GM19238 (cell line): ENCODE measurements around the gene SUFU.
"Not testable (repeated sequence)": the region's sequence is repeated elsewhere in the genome, so short reads cannot be mapped to it uniquely, and the experiment has no call there.

Experiments
- DNase-seq: peaks from one replicate; pipeline ENCODE4 v3.0.0; 2011; ENCODE audit warnings: low spot score; ENCODE audit not compliant: insufficient read length

The SUFU gene

DNA sequence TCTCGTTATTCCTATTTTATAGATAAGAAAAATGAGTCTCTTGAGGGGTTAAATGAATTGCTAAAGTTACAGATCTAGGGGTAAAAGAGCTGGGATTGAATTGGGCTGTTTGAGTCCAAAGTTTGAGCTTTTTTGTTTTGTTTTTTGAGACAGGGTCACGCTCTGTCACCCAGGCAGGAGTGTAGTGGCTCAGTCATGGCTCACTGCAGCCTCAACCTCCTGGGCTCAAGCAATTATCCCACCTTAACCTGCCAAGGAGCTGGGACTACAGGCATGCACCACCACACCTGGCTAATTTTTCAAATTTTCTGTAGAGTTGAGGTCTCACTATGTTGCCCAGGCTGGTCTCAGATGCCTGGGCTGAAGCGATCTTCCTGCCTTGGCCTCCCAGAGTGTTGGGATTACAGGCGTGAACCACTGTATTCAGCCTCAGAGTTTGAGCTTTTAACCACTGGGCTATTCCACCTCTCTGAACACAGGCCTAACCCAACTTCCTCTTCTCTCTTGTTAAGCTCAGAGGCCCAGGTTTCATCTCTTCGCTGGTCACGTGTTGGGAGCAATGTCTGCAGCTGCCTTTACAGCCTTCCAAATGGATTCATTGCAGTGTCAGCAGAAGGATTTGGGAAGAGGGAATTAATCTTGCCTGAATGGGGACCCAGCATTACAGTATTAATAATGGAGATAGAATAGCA is 8.0 kb downstream of the SUFU start:
- peak; percentile 52 for DNase-seq

DNA sequence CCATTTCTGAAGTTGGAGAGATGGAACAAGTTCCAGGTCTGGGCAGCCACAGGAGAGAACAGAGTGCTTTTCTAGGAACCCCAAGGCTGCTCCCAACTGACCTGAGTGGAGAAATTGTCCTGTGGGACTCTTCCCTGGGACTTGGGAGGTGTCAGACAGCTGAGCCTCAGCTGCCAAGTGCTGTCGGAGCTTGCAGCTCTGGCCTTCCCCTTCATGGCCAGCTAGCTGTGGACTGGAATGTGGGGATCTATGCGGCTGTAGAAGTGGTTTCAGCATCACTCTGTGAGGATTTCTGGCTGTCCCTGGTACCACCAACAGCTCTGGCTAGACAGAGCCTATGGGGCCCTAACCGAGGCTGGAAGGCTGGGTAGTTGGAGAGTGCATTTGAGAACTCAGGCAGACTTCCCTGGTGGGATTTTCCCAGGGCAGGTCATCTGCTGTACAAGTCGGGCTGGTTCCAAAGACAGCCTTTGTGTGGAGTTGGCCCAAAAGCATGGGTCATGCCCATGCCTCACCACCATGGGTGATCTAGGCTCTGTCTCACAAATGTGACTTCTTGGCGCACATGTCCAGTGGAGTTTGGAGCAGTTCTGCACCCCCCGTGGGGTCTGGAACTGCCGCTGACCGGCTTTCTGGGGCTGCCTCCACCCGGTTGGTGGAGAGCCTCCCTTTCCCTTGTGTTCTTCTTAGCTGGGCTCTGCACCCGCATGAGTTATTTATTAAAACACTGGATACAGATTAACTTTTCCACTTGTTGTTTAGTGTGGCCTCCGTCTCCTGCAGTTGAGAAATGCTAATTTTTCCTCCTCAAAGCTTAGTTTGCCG is 10.9 kb downstream of the SUFU start:
- DNase-seq = no peak

DNA sequence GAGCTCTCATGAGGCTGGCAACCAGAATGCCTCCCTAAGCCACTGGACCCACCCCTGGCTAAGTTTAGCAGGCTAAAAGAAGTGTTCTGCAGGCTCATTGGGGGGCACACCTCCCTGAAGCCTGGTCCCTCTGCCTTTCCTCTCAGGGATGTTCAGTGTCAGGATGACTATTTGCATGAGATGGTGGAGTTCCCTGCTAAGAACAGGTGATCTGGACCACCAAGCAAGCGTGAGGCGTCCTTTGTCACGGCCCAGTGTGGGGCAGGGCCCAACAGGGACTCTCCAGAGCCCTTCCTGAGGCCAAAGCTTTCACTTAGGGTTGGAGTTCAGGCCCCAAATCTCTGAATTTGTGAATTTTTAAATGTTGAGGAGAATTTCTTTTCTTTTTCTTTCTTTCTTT is 12.0 kb downstream of the SUFU start:
- no peak for DNase-seq

DNA sequence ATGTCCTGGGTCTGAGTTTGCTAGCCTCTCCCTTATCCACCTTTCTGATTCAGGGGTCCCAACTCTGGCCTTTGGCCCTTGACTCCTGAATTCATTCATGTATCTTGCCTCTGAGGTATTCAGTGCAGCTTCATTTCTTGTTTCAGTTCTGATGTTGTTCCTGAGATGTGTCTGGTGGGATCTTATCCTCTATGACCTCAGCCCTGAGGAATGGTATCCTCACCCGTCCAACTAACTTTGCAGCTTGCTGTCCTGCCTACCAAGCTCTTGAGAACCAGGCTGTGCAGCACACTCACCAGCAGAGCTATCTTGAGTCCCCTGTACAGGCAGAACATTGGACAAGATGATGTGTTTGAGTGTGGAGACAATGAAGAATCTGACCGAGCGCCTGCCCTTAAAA is 13.8 kb downstream of the SUFU start:
- DNase-seq = no peak

DNA sequence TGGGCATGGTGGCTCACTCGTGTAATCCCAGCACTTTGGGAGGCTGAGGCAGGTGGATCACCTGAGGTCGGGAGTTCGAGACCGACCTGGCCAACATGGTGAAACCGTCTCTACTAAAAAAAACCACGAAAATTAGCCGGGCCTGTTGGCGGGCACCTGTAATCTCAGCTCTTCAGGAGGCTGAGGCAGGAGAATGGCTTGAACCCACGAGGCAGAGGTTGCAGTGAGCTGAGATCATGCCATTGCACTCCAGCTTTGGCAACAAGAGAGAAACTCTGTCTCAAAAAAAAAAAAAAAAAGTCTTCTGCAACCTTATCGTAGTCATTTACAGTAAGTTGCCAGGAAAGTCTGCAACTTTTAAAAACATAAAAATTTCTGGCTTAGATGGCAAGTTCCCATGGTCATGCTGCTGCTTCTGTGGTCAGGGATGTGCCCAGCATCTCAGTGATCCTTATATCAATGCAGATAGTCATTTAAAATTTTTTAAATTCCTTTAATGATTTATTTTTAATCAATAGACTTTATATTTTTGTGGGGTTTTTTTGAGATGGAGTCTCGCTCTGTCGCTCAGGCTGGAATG is 15.6 kb downstream of the SUFU start:
- no peak for DNase-seq

DNA sequence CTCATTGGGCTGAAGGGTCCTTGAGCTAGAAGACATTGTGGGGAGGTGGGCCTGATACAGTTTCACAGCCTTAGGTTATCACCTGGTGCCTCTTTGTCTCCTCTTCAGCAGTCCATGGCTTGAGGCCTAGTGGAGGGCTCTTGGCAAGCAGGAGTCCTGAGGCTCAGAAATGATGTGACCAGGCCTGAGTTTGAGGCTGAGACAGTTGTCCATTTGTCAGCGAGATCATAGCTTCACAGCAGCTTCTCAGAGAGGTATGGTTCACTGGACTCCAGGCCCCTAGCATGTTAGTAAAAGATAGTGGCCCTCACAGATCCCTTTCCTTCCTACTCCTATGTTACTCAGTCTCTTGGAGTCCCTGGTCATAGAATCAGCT is 19.1 kb downstream of the SUFU start:
- DNase-seq = no peak

DNA sequence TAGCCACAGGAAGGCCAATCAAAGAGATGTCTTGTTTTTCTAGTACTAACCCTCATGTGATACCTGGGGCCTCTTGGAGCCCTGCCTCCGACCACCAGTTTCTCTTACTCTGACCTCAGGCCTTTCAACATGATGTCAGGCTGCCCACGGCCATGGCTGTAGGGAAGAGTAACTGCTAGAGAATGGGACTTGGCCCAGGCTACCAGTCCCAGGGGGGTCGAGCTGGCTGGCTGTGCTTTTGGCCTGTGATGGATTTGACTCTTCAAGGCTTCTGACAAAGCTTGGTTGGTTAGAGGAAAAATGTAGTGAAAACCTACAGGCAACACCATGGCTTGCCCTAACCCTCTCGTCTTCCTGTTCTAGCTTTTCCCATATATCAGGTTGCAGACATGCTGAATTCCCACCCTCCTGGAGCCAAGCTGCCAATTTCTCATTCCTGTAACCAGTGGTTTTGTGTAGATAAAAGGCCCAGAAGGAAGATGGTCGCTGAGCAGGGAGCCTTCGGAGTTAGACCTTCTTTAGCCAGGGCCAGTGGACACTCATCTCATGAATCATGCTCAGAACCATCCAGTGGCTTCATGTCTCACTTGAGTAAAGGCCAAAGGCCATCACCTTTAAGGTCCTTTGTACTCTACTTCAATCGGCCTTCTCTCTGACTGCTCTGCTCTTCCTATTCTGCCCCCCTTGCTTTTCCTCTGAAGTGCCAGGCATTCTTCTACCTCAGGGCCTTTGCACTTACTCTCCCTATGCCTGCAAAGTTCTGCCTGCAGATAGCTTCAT is 19.7 kb downstream of the SUFU start:
- no peak for DNase-seq

DNA sequence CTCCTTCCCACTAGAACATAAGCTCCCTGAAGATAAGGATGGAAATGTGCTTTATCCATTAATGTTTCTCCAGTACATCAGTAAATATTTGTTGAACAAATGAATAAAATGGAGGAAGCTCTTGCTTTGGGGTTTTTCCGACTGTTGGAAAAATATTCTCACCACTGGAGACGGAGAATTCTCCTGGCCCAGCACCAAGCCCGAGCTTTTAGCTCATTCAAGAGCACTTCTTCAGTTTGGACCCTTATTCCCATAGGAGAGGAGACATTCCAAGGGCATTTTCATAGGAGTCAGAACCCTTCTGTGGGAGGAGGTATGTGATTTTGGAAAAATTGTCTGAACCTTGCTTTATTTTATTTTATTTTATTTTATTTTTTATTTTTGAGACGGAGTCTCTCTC is 21.0 kb downstream of the SUFU start:
- DNase-seq = no peak

DNA sequence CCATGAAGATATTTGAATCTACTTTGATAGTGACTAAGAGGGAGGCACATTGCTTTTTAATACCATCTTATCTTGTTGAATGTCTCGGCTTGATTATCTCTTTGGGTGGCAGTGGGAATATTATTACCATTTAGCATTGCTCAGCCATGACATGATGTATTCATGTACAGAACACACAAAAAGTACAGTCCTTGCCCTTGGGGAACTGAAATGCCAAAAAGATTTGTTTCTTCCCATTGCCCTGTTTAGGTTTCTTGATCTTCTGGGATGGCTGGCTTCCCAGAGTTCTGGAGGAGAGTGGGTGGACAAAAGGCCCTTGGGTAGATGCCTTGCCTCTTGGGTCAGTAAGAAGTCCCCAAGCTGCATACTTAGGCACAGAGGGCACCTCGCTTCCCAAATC is 23.8 kb downstream of the SUFU start:
- no peak for DNase-seq

DNA sequence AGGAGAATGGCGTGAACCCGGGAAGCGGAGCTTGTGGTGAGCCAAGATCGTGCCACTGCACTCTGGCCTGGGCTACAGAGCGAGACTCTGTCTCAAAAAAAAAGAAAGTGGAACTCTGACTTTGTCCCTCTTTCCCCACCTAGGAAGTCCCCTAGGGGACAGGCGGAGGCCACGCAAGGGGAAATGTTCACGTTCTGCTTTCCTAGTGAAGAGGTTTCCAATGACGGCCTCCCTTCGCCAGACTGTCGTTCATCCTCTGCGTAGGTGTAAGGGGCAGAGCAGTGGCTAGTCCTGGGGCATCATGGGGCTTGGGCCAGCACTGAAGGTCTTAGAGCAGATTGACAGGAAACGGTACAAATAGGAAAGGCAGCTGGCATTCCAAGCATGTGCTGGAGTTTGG is 30.6 kb downstream of the SUFU start:
- no peak for DNase-seq

DNA sequence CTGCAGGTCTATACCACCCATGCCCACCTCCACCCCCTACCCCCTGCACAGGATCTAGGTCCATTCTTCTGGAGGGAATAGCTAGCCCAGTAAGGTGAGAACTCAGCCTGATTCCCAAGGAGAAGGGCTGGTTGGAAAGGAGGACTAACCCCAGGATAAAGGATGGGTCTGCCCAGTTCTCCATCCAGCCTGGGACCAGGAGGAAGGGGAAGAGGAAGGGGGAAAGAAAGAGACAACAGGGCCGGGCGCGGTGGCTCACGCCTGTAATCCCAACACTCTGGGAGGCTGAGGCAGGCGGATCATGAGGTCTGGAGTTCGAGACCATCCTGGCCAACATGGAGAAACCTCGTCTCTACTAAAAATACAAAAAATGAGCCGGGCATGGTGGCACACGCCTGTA is 31.2 kb downstream of the SUFU start:
- DNase-seq = not testable (repeated sequence)

DNA sequence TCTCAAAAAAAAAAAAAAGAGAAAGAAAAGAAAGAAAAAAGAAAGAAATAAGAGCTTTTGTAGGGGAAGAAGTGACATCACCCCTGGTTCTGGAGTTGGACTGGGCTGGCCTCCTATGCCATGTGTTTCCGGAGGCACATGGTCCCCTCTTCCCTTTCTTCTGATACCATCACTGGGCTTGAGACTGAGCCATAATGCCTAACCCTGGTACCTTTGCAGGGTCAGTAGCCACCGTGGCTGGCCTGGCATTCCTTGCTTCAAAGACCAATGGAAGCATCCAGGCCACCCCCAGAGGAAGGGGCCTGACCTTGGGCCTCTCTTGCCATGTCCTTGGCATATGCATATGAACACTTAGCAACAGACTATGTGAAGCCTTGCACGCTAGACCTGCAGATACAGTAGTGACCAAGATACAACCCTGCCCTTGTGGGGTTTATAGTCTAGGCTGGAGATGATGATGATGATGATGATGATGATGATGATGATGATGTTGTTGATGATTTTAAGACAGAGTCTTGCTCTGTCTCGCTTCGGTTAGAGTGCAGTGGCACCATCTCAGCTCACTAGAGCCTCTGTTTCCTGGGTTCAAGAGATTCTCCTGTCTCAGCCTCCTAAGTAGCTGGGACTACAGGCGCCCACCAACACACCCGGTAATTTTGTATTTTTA is 31.8 kb downstream of the SUFU start:
- DNase-seq = no peak

DNA sequence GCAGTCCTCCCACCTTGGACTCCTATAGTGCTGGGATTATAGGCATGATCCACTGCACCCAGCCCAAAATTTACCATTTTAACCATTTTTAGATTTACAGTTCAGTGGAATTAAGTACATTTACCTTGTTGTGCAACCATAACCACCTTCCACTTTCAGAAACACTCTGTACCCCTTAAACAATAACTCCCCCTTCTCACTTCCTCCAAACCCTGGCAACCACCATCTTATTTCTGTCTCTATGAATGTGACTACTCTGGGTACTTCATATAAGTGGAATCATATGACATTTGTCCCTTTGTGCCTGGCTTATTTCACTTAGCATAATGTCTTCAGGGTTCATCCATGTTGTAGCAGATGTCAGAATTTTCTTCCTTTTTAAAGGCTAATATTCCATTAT is 33.6 kb downstream of the SUFU start:
- no peak for DNase-seq

DNA sequence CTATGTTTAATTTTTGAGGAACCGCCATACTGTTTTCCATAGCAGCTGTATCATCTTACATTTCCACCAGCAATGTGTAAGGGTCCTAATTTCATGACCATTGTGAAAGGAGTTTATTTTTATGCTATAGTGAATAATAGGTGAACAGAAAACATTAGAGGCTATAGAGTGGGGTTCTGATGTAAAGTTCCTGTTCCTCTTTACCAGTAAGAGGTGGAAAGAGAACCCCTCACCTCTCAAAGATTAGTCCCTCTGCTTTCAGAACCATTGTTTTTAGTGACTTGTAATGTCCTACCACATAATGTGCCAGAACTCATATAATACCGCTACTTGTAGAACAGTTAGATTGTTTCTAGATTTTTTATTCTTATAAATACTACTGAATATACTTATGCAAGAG is 34.2 kb downstream of the SUFU start:
- no peak for DNase-seq

DNA sequence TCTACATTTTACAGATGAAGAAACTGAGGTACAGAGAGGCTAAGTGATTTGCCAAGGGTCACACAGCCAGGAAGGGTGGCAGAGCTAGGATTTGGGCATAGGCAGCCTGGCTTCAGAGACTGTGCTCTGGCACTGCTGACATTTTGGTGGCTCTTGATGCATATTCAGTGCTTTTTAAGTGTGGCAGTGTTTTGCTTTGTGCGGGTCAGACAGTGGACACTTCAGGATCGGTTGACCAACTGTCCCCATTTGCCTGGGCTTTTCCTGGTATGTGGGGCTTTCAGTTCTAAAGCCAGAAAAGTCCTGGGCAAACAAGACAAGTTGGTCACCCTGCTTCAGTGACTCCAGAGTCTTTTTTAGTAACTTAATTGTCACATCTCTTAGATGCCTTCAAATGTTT is 35.0 kb downstream of the SUFU start:
- DNase-seq = no peak

DNA sequence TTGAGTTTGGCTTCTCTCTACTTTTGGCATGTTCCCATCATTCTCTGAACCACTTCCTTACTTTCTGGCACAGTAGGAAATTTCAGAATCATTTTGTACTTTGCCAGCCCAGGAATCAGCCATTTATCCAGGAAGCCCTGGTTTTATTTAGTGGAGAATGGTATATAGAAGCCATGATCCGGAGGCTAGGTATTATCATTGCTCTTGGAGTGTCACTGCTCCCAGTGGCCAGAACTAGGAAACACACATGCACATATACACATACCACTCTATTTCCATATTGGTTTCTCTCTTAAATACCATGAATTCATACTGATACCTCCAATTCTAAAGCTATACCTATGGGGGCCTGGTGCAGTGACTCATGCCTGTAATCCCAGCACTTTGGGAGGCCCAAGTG is 36.3 kb downstream of the SUFU start:
- no peak for DNase-seq

DNA sequence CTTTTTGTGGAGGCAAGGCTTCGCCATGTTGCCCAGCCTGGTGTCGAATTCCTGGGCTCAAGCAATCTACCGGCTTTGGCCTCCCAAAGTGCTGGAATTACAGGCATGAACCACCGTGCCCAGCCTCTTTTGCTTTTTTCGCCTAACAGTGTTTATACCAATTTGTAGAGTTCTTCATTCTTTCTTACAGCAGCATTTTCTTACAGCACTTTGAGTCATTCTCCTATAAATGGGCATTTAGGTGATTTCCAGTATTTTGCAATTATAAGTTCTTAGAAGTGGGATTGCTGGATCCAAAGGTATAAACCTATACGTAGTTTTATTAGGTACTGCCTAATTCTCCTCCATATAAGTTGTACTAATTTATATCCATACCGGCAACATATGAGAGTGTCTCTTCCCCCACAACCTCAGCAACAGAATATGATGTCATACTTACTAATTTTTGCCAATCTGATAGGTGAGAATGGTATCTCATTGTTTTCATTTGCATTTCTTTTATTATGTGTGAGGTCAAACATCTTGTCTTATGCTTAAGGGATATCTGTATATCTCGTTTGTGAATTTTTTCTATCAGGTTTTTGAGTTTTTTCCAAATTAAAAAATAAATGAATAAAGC is 39.1 kb downstream of the SUFU start:
- DNase-seq = no peak

DNA sequence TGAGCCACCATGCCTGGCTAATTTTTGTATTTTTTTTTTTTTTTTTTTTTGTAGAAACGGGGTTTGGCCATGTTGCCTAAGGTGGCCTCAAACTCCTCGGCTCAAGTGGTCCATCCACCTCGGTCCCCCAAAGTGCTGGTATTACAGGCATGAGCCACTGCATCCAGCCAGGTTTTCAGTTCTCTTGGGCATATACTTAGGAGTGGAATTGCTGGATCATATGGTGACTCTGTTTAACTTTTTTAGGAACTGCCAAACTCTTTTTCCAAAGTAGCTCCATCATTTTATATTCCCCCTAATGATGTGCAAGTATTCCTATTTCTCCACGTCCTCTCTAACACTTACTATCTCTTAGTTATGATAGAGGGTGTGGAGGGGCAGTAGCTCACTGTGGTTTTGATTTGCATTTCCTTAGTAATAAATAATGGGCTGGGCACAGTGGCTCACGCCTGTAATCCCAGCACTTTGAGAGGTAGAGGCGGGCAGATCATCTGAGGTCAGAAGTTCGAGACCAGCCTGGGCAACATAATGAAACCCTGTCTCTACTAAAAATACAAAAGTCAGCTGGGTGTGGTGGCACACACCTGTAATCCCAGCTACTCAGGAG is 41.6 kb downstream of the SUFU start:
- no peak for DNase-seq

DNA sequence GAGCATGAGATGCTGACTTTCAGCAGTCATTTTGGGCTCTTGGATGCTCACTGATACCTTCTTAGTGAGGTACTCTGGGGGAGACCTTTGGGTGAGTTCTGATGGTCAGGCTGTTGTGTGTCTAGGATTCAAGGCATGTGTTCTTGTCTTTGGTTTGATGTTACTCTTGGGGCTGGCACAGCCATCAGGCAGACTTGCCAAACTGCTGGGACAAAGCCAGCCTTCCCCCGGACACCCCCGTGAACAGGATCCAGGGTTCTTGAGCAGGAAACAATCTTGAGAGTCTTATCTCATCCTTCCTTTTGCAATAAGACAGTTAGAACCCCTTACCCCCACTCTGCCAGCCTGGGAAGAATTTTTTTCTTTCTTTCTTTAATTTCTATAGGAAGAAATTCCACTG is 42.2 kb downstream of the SUFU start:
- DNase-seq = no peak

DNA sequence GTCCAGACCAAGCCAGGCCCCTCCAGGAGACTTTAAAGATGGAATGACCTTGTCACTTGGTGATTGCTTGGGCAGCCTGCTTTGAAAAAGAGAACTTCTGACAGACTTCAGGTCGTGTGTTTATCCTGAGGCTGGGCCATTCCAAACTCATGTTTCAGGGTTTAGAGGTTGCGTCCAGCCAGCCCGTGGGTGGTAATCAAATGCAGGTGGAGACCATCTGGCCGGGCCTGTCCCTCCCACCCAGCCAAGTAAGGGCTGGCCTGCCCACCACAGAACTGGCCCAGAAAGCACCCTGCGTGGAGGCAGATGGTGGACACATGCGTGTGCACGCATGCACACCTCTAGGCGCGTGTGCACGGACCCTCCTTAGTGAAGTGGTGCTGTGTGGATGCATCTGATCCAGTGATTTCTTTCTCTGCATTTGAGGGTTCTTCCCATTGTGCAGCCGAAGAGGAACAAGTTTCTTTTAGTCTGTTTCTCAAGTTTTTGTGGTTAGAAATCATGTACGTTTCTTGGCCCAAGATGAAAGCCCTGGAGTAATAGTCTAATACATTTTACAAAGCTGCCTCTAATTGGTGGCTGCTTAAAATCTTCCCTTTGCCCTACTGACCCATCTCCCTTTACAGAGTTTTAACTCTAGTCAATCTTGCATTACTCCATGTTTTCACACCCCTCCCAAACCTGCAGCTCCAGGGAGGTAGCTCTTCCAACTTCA is 43.0 kb downstream of the SUFU start:
- DNase-seq = no peak
